Measurements from ENCODE around the gene LRRC18. TPM values are rescaled to one million over a fixed set of nuclear protein-coding genes. Genes with fewer than 3 reads are reported as not detected.

LRRC18 gene
- total and polyA plus RNA-seq, 2 of the 13 experiments (the other 11 are each of a cell fraction or from before 2014, with no cell fraction given) = not detected

DNA sequence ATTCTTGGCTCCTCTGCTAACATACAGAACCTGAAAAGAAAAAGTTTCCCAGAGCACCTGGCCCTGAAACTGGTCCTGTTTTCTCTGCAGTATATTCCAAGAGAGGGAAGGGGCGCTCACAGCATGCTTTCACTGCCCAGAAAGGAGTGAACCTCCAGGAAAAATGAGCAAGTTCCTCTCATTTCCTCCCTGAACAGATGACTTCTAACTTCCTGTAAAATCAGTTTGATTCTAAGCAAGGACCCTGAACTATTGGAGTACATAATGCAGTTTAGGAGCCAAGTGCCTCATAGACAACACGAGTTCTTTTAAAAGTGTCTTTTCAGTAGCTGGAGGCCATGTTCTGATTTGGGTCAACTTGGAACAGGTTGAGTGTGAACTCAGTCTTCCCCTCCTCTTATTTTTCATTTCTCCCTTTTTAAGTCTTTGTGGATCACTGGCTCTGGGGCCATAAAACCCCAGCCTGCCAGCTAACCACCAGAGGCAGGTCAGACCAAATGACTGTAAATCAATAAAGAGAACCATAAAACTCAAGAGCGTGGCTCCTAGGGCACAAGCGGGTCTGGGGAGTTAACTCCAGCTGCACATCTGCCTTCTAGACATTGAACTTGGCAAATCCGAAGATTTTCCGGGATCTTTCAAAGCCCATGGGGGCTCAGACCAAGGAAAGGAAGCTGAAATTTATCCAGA, 5.9 kb upstream of the LRRC18 start:
- no peak overlapping the region for H3K4me3 ChIP-seq (replicated peaks in 1 of 3; ENCODE audit: insufficient read depth in 1 of 3, low read depth in 2 of 3, low read length in 3 of 3)
- no peak for DNase-seq (ENCODE audit: low spot score)
- no peak for FAIRE-seq
- ATAC-seq = no peak
- H3K4me2 ChIP-seq (ENCODE audit: low read depth, low read length) = no peak overlapping the region
- no peaks in the 10 kb centered on the region for H3K79me2 ChIP-seq (ENCODE audit: insufficient read depth, low read length)
- H4K20me1 ChIP-seq (ENCODE audit: insufficient read depth, low read length) = no peaks in the 10 kb centered on the region
- peaks cover 0 to 6% of the 10 kb centered on the region in 2 experiments; a peak in 3 of 5 replicates for H3K27me3 ChIP-seq (ENCODE audit: control insufficient read depth in 1 of 2, insufficient read depth in 2 of 2, low read length in 2 of 2)
- no peaks in the 10 kb centered on the region for H3K36me3 ChIP-seq (replicated peaks in 1 of 2; ENCODE audit: control insufficient read depth in 1 of 2, insufficient read depth in 2 of 2, low read length in 2 of 2)
- no TSS peak for BruUV-seq (replicated peaks)
- in situ Hi-C loops (cut with HindIII; ENCODE audit: extremely low pct_ligation_motif_present, low pct_unique_long_range_greater_than_20kb) (no loop called here), intact Hi-C loops (cut with micrococcal nuclease; ENCODE audit: unreplicated experiment) (no loop called here)
- no peak overlapping the region for H3K27ac ChIP-seq (ENCODE audit: extremely low read length, insufficient read depth, low read length)
- POLR2A ChIA-PET = no interaction called here
- under 1% methylated on average over 6 of the region's 6 CpGs for WGBS (ENCODE audit: low lambda C conversion rate)
- H2AFZ ChIP-seq (ENCODE audit: low read length) = no peak overlapping the region
- no peaks in the 10 kb centered on the region for H3K4me1 ChIP-seq (ENCODE audit: insufficient read depth, low read length)
- CTCF ChIA-PET (ENCODE audit: low intra/inter-chr PET ratio, low total read pairs) = no interaction called here
- H3K9ac ChIP-seq (ENCODE audit: insufficient read depth, low read depth, low read length) = no peak overlapping the region
- TF ChIP-seq GATAD1 (CRISPR knock-in tag; IDR thresholded peaks at IDR 0.05) = no peak
- TF ChIP-seq, protein P1, sequence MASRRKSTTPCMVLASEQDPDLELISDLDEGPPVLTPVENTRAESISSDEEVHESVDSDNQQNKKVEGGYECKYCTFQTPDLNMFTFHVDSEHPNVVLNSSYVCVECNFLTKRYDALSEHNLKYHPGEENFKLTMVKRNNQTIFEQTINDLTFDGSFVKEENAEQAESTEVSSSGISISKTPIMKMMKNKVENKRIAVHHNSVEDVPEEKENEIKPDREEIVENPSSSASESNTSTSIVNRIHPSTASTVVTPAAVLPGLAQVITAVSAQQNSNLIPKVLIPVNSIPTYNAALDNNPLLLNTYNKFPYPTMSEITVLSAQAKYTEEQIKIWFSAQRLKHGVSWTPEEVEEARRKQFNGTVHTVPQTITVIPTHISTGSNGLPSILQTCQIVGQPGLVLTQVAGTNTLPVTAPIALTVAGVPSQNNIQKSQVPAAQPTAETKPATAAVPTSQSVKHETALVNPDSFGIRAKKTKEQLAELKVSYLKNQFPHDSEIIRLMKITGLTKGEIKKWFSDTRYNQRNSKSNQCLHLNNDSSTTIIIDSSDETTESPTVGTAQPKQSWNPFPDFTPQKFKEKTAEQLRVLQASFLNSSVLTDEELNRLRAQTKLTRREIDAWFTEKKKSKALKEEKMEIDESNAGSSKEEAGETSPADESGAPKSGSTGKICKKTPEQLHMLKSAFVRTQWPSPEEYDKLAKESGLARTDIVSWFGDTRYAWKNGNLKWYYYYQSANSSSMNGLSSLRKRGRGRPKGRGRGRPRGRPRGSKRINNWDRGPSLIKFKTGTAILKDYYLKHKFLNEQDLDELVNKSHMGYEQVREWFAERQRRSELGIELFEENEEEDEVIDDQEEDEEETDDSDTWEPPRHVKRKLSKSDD (CRISPR knock-in tag; IDR thresholded peaks at IDR 0.05; ENCODE audit: low read depth) = no peak
- TF ChIP-seq, protein P2, sequence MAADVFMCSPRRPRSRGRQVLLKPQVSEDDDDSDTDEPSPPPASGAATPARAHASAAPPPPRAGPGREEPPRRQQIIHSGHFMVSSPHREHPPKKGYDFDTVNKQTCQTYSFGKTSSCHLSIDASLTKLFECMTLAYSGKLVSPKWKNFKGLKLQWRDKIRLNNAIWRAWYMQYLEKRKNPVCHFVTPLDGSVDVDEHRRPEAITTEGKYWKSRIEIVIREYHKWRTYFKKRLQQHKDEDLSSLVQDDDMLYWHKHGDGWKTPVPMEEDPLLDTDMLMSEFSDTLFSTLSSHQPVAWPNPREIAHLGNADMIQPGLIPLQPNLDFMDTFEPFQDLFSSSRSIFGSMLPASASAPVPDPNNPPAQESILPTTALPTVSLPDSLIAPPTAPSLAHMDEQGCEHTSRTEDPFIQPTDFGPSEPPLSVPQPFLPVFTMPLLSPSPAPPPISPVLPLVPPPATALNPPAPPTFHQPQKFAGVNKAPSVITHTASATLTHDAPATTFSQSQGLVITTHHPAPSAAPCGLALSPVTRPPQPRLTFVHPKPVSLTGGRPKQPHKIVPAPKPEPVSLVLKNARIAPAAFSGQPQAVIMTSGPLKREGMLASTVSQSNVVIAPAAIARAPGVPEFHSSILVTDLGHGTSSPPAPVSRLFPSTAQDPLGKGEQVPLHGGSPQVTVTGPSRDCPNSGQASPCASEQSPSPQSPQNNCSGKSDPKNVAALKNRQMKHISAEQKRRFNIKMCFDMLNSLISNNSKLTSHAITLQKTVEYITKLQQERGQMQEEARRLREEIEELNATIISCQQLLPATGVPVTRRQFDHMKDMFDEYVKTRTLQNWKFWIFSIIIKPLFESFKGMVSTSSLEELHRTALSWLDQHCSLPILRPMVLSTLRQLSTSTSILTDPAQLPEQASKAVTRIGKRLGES (CRISPR knock-in tag; IDR thresholded peaks at IDR 0.05; ENCODE audit: borderline replicate concordance) = no peak
- TF ChIP-seq SRSF4 (IDR thresholded peaks at IDR 0.05; ENCODE audit: low read depth, low read length, poor library complexity, severe bottlenecking) = no peak
- TF ChIP-seq, protein P3, sequence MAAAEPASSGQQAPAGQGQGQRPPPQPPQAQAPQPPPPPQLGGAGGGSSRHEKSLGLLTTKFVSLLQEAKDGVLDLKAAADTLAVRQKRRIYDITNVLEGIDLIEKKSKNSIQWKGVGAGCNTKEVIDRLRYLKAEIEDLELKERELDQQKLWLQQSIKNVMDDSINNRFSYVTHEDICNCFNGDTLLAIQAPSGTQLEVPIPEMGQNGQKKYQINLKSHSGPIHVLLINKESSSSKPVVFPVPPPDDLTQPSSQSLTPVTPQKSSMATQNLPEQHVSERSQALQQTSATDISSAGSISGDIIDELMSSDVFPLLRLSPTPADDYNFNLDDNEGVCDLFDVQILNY (CRISPR knock-in tag; conservative IDR thresholded peaks at IDR 0.05) = no peak
- TF ChIP-seq PRPF4 (IDR thresholded peaks at IDR 0.05; ENCODE audit: low read depth, low read length, poor library complexity, severe bottlenecking) = no peak
- TF ChIP-seq ZNF747 (CRISPR knock-in tag; IDR thresholded peaks at IDR 0.05; ENCODE audit: borderline replicate concordance) = no peak
- TF ChIP-seq TOPORS (CRISPR knock-in tag; IDR thresholded peaks at IDR 0.05) = no peak
- TF ChIP-seq, protein P4, sequence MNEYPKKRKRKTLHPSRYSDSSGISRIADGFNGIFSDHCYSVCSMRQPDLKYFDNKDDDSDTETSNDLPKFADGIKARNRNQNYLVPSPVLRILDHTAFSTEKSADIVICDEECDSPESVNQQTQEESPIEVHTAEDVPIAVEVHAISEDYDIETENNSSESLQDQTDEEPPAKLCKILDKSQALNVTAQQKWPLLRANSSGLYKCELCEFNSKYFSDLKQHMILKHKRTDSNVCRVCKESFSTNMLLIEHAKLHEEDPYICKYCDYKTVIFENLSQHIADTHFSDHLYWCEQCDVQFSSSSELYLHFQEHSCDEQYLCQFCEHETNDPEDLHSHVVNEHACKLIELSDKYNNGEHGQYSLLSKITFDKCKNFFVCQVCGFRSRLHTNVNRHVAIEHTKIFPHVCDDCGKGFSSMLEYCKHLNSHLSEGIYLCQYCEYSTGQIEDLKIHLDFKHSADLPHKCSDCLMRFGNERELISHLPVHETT (CRISPR knock-in tag; conservative IDR thresholded peaks at IDR 0.05) = no peak
- no peak for TF ChIP-seq ISX (CRISPR knock-in tag; conservative IDR thresholded peaks at IDR 0.05)
- no peaks in the 10 kb centered on the region for H3K9me3 ChIP-seq (ENCODE audit: low read length)
